ENCODE measurements around the gene EIF4G3.
"Not testable (repeated sequence)": the region's sequence is repeated elsewhere in the genome, so short reads cannot be mapped to it uniquely, and the experiment has no call there.

Gene EIF4G3

DNA sequence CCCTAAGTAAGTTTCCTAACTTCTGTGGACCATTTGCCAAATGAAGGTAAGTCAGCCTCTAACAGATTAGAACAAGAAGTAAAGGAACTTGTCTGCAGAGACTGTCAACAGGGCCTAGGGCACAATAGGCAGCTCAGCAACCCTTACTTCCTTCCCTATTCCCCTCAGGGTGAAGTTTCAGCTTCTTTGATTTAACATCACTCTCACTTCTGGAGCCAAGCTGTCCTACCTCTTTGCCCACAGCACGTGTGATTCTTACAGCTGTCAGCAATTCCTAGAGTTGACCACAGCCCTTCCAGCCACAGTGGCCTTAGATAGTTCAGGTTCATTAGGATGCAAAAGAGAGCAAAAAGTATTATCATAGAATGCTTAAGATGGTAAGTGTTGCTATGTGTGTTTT lies 7.6 kb upstream of the EIF4G3 start:
- DNase-seq (ENCODE audit: low read depth): no peak

DNA sequence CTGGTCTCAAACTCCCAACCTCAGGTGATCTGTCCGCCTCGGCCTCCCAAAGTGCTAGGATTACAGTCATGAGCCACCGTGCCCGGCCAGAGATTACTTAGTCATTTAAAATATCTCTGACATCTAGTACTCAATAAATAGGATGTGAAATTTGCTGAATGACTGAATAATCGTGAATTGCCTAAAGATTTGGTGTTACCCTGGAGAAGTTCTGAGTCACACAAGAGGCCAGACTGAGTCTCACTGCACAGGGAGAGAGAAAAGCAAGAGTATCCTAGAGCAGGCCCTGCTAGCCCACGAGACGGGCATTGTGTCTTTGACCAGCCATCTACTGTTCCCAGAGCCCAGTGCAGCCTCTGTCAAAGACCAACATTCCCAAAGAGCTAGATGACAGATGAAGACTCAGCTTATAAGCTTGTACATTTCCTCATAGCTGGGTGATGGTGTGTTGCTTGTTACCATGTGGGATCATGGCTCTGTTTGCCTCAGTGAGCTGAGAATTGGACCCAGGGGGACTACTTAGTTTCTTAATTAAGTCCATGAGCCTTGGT lies 5.6 kb upstream of the EIF4G3 start:
- DNase-seq (ENCODE audit: low read depth): no peak

DNA sequence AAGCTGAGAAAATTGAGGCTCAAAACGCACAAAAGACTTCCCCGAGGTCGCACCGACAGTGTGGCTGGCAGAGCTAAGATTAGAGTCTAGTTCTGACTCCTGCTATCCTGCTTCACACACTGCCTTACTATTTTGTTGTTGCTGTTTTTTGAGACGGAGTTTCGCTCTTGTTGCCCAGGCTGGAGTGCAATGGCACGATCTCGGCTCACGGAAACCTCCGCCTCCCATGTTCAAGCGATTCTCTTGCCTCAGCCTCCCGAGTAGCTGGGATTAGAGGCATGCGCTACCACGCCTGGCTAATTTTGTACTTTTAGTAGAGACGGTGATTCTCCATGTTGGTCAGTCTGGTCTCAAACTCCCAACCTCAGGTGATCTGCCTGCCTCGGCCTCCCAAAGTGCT lies 1.6 kb upstream of the EIF4G3 start:
- DNase-seq (ENCODE audit: low read depth): not testable (repeated sequence)

DNA sequence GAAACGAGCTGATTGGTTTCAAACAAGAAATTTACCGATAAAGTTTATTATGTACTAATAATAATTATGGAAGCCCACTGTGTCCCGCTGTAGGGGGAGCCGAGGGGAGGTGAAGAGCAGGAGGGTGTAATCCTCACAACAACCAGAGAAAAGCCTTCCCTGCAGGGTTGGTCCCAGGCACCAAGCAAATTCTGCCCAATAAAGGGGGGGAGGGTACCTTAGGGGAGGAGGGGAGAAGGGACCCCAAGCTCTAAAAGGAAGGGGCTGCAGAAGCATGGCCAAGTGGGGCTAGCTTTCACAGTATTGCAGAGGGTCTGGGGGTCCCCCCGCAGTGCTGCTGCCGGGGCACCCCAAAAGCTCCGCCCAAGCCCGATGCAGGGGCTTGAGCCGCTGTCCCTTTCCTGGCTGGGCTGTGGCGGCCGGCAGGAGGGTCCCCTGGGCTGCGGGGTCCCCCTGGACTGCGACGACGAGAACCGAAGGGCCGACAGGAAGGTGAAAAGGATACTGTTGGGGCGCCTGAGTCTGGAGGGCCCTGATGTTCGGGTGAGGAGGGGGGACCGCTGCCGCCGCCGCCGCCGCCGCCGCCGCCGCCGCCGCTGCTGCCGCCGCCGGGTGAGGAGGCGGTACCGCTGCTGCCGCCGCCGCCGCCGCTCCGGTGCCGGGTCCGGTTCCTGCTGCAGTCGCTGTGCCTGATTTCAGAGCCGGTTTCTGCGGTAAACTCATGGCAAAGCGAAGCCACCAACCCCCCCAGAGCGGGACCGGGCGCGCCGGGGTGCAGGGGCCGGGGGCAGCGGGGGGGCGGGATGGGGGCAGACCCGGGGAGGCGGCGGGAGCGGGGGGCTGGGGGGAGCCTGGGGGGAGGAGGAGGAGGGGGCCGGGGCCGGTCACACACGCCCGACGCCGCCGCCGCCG lies 771 bp downstream of the EIF4G3 start:
- DNase-seq (ENCODE audit: low read depth): no peak

DNA sequence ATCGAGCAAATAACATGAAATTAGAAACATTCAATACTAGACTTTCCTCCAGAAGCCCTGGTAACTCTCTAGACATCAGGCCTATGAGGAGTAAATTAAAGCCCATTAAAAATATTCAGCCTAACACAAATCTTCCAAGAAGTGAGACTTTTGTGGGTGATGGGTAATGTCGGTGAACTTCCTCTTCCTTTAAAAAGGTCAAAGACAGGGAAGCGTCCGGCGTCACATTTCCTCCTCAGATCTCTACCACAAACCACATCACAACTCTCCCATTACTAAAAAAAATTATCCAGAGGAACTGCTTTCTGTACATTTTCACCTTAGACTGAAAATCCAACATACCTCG lies 1.4 kb downstream of the EIF4G3 start:
- peak; percentile 48 for DNase-seq (ENCODE audit: low read depth)

DNA sequence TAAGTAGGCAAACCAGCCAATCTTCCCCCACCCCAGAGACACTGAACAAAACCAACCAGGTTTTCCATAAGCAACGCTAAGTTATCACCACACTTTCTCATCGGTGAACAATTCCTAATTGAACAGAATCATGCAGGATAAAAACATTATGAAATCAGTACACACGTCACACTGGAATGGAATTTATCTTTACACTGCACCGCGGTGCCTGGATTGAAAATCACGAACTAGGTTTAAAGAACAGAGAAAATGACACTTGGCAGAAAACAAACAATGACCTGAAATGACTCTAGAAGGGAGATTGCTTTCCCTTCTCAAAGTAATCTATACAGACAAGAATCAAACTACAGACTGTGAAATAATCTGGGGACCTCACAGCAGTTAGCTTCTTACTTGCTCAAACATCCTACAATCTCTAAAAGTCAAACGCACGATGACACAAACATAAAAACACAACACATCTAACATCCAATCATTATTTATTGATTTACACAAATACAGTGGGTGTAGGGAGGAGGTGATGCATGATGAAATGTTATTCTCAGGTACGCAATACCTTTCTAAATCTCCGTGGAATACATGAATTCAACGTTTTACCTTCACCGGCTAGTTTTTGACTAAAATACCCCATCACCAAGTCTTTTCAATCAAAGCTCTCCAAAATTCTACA lies 1.9 kb downstream of the EIF4G3 start:
- DNase-seq (ENCODE audit: low read depth): no peak

DNA sequence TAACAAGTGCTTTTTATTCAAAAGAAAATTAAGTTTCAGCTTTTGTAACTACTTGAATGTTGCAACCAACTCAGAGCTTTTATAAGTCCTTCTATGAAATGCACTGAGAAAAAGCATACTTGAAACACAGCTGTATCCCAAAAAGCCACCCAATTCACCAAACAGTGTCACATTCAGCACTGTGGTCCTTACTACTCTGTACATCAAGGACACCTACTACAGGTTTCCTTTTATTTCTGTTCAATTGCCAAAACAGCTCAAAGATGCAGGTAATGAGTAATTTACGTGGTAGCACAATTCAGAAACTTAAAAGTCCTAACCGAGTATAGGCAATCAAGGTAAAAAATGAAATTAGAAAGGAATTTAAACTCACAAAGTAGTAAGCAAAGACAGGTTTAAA lies 2.5 kb downstream of the EIF4G3 start:
- DNase-seq (ENCODE audit: low read depth): no peak

DNA sequence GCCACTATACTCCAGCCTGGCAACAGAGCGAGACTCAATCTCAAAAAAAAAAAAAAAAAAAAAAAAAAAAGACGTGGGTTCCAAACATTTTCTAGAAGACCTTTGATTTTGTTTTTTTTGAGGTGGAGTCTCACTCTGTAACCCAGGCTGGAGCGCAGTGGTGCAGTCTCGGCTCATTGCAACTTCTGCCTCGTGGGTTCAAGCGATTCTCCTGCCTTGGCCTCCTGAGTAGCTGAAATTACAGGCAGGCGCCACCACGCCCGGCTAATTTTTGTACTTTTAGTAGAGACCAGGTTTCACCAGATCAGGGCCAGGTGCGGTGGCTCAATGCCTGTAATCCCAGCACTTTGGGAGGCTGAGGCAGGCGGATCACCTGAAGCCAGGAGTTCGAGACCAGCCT lies 3.6 kb downstream of the EIF4G3 start:
- DNase-seq (ENCODE audit: low read depth): not testable (repeated sequence)

DNA sequence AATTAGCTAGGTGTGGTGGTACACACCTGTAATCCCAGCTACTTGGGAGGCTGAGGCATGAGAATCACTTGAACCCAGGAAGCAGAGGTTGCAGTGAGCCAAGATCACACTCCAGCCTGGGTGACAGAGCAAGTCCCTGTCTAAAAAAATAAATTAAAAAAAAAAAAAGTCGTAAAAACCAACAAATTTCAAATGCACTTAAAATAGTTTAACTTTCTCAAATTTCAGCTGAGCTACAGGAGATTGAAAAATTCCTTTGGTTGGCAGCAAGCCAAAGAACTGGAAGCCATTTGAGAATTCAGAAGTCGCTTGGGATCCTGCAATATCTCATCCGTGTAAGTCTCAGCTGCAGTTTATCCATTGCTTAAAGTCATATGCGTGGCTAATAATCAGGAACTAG lies 5.9 kb downstream of the EIF4G3 start:
- not testable (repeated sequence) for DNase-seq (ENCODE audit: low read depth)

DNA sequence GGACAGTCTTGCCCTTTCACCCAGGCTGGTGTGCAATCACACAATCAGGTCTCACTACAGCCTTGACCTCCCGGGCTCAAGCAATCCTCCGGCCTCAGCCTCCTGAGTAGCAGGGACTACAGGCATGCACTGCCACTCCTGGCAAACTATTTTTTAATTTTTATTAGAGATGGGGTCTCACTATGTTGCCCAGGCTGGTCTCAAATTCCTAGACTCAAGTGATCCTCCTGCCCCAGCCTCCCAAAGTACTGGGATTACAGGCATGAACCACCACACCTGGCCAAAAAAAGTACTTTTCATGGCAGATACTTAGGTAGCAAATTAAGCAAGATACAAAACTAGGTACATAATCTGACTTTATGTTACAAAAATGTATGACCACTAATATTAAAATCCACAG lies 8.3 kb downstream of the EIF4G3 start:
- no peak for DNase-seq (ENCODE audit: low read depth)

DNA sequence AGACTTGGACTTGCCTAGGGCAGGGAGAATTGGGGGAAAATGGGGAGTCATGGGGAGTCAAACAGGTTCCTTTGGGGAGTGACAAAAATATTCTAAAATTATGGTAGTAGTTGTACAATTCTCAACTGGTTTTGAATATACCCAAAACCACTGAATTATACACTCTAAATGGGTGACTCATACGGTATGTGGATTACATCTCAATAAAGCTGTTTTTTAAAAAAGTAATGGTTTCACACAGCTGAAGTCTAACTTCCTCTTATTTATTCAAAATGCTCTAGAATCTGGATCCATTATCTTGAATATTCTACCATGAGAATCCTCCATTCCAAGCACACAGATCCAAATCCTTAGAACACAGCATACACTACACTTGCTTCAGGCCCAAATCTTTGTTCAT lies 11.1 kb downstream of the EIF4G3 start:
- no peak for DNase-seq (ENCODE audit: low read depth)

DNA sequence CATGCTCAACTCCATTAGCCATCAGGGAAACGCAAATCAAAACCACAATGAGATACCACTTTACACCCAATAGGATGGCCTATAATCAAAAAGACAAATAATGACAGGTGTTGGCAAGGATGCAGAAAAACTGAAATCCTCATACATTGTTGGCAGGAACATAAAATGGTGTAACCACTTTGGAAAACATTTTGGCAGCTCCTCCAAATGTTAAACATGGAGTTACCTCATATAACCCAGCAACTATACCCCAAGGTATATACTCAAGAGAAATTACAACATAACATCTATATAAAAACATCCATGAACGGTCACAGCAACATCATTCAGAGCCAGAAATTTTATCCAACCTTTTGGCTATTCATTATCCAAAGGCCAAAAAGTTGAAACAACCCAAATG lies 11.6 kb downstream of the EIF4G3 start:
- no peak for DNase-seq (ENCODE audit: low read depth)

DNA sequence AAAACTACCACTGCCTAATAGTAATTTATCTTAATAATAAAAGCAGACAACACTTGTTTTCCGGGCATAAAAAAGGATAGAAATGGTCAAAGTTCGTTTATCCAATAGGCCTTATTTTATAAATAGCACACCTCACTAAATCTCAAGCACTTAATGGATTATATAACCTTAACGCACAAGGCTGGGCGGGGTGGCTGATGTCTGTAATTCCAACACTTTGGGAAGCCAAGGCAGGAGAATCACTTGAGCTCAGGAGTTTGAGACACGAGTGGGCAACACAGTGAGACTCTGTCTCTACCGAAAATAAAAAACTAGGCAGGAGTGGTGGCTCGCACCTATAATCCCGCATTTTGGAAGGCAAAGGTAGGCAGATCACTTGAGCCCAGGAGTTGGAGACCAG lies 12.4 kb downstream of the EIF4G3 start:
- no peak for DNase-seq (ENCODE audit: low read depth)

DNA sequence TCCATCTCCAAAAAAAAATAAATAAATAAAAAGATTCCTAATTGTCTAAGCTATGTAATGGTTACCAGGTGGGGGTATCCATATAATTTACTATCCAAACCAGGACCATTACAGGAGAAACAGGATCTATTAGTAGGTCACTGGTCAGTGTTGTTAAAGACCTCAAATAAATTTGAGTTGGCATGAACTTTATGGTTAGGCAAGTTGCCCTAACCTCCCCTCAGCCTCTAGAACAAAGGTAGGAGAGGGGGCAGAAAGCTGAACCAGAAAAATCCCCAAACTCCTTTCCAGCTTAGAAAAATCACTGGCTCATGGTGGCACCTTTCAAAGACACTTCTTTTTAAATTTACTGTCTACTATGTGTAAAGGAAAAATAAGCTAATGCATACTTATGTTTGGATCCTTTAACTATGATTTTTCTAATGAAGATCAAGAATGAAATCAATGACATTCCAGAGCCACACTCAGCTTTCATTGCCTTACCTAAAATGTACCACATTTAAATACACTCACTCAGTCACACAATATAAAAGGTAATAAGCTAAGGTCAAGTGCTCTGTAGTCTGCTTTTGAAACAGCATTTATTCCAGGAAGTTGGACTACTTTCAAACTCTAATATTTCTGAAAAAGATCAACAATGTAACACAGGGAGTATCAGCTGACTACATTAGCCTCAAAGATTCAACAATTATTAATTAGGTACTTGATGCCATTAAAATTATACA lies 13.8 kb downstream of the EIF4G3 start:
- DNase-seq (ENCODE audit: low read depth): no peak

DNA sequence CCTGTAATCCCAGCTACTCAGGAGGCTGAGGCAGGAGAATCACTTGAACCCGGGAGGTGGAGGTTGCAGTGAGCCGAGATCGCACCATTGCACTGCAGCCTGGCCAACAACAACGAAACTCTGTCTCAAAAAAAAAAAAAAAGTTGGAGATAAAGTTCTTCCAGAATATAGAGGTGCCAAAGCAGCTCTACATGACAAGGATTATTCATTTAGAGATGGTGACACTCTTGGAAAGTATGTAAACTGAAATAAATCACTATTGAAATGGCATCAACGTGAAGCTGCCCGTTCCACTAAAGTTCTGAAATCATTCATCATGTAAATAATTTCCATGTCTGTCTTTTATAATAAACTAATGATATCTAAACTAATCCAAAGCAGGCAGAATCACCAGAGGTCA lies 14.9 kb downstream of the EIF4G3 start:
- no peak for DNase-seq (ENCODE audit: low read depth)

DNA sequence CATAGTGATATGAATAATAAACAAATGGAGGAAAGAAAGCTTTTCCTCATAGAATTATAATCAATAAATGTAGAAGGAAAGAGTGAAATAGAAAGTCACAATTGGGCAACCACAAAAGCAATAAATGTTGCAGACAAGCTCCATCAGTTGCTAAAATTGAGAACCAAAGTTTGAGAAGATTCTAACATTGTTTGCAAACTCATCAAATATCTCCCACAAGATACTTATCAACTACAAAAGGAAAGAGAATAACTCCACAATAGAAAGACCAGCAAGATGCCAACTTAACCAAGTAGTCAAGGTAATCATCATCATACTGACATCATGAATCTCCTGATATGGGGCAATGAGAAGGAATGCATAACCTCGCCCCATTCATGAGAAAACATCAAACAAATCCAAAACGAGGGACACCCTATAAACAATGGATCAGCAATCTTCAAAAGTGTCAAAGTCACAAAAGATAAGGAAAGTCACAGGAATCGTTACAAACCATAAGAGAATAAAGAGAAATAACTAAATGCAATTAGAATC lies 16.4 kb downstream of the EIF4G3 start:
- DNase-seq (ENCODE audit: low read depth): no peak

DNA sequence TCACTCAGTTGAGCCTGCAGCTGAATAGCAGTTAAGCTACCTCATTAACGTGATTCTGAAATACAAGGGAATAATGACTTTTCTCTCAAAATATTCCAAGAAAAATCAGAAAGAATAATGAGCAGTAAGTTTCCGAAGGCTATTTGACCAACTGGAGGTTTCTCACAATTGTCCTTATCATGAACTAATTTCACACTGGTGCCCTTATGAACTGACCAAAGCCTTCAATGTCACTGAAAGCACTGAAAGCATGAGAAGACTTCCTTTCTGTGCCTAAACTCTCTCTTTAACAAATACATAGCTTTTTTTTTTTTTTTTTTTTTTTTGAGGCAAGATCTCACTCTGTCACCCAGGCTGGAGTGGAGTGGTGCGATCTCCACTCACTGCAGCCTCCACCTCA lies 18.8 kb downstream of the EIF4G3 start:
- no peak for DNase-seq (ENCODE audit: low read depth)

DNA sequence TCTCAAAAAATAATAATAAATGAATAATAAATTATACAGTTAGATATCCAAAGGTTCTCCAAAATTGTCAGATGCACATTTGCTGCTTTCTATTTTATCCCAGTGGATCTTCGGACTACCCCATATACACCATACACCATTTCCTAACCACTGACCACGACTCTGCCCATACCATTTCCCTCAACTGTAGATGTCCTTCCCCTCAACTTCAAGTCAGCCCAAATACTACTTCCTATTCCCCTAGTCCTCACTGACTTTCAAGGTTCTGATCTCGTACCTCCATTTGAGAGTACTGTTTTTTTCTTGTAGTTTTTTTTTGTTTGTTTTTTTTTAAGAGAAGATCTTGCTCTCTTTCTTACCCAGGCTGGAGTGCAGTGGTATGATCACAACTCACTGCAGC lies 19.6 kb downstream of the EIF4G3 start:
- DNase-seq (ENCODE audit: low read depth): no peak

DNA sequence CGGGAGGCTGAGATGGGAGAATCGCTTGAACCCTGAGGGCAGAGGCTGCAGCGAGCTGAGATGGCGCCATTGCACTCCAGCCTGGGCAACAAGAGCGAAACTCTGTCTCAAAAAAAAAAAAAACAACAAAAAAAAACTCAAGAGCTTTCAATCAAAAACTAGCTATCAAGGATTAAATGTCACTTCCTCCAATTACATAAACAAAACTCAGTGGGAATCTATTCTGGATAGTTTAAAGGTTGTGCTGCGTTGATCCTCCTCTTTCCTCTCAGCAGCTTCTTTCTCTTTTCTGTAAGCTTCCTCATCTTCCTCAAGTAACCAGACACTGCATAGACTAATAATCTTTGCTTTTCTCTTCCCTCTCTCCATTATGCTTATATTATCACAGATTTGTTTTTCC lies 20.7 kb downstream of the EIF4G3 start:
- DNase-seq (ENCODE audit: low read depth): no peak

DNA sequence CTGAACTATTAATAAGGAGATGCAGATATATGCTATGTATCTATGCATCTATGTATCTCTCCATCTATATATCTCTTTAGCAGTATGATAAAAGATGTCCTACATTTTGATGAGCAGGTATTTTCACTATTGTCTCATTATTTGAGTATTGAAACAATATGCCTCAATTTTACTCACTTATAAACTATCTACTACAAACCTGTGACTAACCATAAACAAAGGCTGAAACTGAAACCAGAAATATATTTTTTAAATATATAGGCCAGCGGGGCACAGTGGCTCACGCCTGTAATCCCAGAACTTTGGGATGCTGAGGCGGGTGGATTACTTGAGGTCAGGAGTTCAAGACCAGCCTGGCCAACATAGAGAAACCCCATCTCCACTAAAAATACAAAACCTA lies 22.0 kb downstream of the EIF4G3 start:
- DNase-seq (ENCODE audit: low read depth): no peak

DNA sequence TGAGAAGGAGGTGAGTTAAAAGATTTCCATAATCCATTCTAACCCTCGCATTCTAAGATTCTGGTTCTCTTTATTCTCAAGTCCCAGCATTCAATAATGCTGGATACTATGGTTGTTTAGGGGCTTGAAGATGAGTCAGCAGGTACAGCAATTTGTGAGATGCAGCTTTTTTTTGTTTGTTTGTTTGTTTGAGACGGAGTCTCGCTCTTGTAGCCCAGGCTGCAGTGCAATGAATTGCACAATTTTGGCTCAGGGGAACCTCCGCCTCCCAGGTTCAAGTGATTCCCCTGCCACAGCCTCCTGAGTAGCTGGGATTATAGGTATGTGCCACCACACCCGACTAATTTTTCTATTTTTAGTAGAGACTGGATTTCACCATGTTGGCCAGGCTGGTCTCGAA lies 23.3 kb downstream of the EIF4G3 start:
- DNase-seq (ENCODE audit: low read depth): no peak

DNA sequence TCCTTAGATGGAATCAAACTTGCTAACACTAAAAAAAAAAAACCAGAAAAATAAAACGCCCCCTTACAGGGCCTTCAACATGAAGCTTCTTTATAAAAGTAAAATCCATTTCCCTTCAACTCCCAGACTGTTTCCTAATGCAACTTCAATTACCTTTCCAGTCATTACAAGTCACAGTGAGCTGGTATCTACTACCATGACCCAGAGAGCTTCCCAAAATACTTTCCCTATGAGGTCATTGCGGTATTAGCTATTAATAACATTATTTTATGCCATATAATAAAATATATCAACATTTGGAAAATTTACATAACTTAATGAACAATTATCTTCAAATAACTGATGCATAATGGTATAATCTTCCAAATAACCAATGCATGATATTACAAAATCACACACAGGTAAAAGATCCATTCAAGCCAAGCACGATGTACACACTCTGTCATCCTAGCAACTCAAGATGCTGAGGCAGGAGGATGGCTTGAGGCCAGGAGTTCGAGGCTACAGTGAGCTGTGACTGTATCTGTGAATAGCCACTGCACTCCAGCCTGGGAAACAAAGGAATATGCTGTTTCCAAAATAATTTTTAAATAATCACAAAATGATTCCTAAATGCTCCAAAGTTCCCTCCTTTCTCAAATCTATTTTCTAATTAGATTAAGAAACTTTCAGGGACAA lies 24.1 kb downstream of the EIF4G3 start:
- no peak for DNase-seq (ENCODE audit: low read depth)
